HG03565 (cell line): ENCODE data around the gene MAGI2.

Experiments used
- ATAC-seq: cut with Tn5 transposase; IDR thresholded peaks from one replicate; pipeline ENCODE4 v1.9.1; 2021; ENCODE audit warnings: mild to moderate bottlenecking, moderate library complexity; ENCODE audit not compliant: unreplicated experiment

MAGI2 gene

GRCh38 chr7:78448911-78449310 lies 1004.6 kb downstream of the MAGI2 start:
- ATAC-seq = no peak

DNA sequence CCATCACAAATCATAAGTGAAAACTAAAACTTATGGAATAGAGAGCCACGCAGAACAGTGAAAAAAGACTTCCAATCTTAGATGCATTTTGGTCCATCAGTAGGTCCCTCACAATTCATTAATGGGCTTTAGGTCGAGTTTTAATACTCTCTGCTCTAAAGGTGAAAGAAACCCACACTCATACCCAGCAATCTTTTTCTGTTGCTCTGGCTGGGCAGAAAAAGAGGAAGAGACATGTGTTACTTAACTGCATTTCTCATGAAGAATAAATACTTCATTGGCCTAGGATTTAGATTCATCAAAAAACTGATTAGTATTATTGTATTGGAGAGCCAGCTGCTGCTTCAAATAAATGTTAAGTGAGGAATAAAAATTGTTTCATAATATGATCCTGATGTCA lies 1009.2 kb downstream of the MAGI2 start:
- ATAC-seq = no peak

DNA sequence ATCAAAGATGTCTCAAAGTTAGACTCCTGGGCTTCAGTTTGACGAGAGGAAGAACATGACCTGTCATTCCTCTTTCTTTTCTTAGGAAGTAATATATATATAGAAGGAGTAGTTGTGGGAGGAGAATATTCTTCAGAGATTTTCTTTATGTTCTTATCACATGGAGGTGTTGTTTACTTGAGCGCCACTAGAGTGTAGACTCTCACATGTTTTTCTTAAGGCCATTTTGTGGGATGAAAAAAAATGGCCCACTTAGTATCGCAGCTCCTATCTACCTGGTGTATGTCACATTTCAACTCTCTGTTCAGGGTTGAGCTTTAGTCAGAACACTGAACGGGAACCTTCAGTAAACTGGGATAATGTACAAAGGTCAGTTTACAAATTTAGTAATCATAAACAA lies 1009.7 kb downstream of the MAGI2 start:
- no peak for ATAC-seq

DNA sequence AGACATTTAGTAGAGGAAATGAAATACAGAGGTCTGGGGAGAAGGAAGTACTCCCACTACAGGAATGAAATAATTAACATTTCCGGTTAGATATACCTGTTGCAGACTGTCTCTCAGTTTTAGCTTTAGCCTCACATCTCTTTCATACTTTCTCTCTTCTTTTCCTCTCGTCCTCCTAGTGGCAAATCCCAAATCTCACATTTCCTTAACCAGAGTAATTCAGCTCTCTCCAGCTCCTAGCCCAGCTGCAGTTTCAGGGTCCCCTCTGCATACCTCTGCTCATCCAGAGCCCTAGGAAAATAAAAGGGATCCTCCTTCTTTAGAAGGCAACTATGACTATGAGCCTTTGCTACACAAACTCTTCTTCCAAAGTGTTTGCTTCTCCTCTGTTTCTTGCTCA lies 1011.7 kb downstream of the MAGI2 start:
- ATAC-seq = no peak

GRCh38 chr7:78438433-78438832 lies 1015.0 kb downstream of the MAGI2 start:
- ATAC-seq = no peak

DNA sequence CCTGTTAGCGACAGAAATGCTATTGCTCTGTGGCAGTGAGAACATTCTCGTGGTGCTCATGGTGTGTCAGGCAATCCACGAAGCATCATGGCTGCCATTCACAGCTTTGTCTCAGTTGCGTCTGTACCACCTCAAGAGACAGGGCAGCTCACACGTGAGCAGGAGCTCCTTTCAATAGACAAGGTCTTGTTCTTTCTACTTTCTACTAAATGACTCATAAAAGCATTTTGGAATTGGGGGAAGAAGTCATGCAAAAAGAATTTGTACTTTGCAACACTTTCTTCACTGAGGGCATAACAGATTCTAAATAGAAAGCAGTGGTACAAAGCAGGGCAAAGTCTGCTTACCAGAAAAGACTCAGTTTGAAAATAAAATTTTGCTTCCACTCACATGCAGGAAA lies 1016.3 kb downstream of the MAGI2 start:
- no peak for ATAC-seq

DNA sequence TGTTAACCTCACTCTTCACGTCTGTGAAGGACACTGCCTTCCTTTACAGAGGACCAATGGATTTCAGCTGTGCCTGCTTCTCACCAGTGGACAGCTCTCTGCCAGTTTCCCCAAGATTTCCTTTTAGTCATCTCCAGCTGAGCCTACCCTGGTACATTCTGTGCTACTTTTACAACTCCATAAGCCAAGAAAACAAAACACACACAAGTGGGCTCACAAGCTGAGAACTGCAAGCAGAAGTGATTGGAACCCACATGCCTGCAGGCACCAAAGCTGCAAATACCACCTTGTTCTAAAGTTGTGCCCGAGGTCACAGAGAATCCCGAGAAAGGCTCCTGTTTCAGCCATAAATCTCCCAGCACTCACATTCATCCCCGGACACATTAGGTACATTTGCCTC lies 1018.1 kb downstream of the MAGI2 start:
- no peak for ATAC-seq

DNA sequence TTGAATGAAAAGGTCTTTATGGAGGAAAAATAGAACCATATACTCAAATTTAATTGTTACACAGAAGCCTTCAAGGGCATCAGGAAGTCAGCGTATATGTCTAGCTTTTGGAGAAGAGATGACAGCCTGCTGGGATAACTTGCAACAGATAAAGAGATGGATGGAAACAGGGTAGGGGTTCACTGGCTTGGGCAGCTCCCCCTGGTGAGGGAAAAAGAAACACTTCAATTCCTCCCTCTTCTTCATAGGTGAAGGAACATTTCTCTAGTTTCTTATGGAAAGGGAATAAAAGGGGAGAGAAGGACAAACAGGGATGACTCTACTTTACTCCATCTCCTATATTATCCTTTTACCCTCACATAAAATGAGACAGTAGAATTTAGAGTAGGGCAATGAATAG lies 1019.2 kb downstream of the MAGI2 start:
- no peak for ATAC-seq

- ATAC-seq = no peak
These were observed 1020.0 kb downstream of the MAGI2 start for GRCh38 chr7:78433421-78433820.

DNA sequence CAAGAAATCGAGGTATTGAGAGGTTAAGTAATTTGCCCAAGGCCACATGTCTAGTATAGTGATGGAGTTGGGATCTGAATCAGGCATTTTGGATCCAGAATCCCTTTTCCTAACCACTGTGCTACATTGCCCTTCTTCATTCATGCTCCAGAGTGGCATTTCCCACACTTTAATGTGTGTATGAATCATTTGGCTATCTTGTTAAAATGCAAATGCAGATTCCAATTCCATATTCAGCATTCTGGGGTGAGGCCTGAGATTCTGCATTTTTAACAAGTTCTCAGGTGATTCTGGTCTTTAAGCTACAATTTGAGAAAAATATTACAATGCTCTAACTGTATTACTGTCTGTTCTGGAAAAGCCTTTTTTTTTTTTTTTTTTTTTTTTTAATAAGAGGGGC lies 1023.6 kb downstream of the MAGI2 start:
- no peak for ATAC-seq

DNA sequence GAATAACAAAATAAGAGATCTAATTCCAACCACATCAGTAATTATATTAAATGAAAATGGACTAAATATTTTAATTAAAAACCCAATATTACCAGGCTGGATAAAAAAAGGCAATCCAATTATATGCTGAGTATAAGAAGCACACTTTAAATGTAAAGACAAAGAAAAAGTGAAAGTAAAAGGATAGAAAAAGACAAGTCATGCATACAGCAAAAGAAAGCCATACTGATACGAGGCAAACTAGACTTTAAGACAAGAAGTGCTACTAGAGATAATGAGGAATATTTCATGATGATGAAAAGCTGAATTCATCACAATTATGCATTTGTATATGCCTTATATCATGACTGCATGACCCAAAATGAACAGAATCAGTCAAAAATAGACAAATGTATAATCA lies 1026.3 kb downstream of the MAGI2 start:
- no peak for ATAC-seq

DNA sequence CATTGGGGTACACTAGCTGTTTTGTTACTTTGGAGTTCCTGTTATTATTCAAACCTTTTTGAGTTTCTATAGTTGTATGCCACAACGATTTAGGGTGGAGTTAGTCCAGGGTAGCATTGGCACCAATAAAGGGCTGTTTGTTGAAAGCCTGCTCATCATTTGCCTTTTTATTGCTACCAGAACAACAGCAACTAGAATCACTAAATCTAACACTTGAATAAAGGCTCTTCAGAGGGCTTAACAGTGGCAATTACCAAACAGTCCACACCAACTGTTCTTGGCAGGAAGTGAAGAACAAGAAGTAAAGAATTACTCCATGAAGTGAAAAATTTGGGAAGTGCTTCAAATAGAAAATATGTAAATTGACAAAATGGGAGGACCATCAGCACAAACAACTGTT lies 1033.5 kb downstream of the MAGI2 start:
- no peak for ATAC-seq

GRCh38 chr7:78417180-78417853 lies 1036.2 kb downstream of the MAGI2 start:
- no peak for ATAC-seq

DNA sequence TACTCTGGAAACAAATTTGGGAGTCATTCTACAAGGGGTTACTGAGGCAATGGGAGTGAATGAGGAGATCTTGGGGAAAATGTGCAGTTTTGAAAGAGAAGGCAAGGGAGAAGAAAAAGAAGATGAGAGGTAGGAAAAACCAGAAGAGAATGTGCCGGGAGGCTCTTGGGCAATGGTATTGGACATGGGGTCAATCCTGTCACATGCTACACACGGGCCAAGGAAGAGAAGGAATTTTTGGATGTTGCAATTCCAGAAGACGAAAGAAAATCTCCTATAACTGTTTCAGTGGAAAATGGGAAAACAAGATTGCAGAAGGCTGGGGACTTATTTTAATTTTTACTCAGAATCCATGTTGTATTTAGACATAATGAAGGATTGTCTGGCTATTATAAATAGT lies 1039.9 kb downstream of the MAGI2 start:
- ATAC-seq = no peak

GRCh38 chr7:78412216-78412858 lies 1041.1 kb downstream of the MAGI2 start:
- ATAC-seq = no peak

DNA sequence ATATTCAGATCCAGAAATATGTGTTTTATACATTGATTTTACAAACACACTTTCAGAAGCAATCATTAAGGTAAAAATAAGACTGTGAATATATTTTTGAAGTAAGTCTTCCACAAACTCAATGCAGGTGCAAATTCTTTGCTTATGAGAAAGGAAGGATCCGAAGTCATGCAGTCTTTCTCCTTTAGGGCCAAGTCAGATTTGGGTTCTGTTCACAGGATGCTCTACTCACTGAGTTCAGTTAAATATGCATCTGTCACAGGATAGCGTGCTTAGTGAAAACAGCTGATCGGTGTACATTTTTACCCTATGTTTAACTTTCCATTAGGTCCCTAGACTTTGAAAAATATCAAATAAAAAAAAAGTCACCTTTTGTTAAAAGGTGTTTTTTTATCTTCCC lies 1046.4 kb downstream of the MAGI2 start:
- ATAC-seq = no peak

DNA sequence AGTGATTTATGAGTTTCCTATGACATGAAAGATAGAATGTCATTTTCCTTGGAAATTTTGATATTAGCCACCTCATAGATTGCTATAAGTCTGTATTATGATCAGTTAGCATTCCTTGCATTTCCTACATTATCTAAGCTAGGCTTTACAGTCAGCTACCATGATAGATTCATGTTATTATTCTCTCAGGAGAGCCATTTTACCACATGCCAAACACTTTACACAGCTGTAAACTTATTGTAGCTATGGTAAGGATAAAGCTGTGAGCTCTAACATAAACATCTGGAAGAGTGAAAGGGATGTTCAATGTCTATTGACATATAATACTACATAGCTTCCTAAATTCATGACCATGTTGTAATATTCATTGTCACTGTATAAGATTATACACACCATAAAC lies 1046.9 kb downstream of the MAGI2 start:
- ATAC-seq = no peak

- no peak for ATAC-seq
These were observed 1051.4 kb downstream of the MAGI2 start for GRCh38 chr7:78402096-78402495.

DNA sequence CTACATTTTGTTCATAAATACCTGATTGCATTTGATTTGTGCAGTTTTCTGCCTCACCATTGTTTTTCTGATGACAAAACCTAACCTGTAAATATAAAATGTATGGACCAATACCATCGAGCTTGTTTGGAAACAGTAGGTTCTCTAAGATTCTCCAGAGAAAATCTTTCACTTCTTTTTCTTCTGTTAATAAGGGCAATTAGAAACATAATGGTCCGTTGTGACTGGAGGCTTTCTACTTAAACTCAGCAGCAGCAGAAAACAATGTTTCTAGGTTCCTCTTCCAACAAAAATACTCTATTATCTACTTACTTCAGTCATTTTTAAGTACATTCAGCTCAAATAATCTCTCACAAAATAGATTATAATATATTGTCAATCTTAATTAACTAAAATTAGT lies 1053.4 kb downstream of the MAGI2 start:
- ATAC-seq = no peak

GRCh38 chr7:78399033-78399769 lies 1054.3 kb downstream of the MAGI2 start:
- ATAC-seq = no peak

- no peak for ATAC-seq
These were observed 1054.9 kb downstream of the MAGI2 start for GRCh38 chr7:78398576-78398975.

DNA sequence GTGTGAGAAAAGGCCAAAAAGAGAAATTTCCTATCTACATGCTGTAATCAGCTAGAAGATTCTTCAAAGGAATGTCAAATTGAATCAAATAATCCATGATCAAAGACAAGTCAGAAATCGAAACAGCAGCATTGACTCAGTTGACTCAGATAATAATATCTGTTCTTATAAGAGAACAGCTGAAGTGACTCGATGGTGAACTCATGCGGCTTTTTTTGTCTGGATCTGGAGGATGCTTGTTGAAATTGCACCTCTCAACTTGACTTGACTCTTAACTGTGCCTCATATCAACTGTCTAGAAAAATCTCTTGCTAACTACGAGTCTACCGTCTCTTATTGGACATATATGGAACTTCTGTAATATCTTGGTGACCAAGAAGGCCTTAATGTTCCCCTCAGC lies 1055.4 kb downstream of the MAGI2 start:
- ATAC-seq = no peak
